GM12878 (cell line): ENCODE measurements around the gene ADCY7. TPM values are rescaled to one million over a fixed set of nuclear protein-coding genes. Genes with fewer than 3 reads are reported as not detected.

Source experiments
- ATAC-seq: fragments of 200-7000 bp; cut with Tn5 transposase; 3 replicates; pipeline ENCODE4 v1.9.1; 2020; ENCODE audit warnings: mild to moderate bottlenecking, moderate library complexity
- BruUV-seq: library from RNA; stranded (reverse); fragments of 400-500 nt; replicated peaks from 2 replicates; lab custom pipeline; 2021; lab: Mats Ljungman, UMichigan
- CTCF ChIA-PET: fragments of 300-600 bp; sonication (Branson Sonifier 250); formaldehyde crosslinking; extraction: SDS; loops from one replicate; lab custom pipeline; 2021; ENCODE audit warnings: inconsistent platforms; lab: Yijun Ruan, JAX
- POLR2A ChIA-PET: fragments of 350-600 bp; formaldehyde crosslinking; extraction: SDS; loops from one replicate; lab custom pipeline; 2021; ENCODE audit warnings: inconsistent platforms; lab: Charles Lee
- RAD21 ChIA-PET: fragments of 300-600 bp; sonication (Branson Sonifier 250); formaldehyde crosslinking; loops from one replicate; lab custom pipeline; 2023; ENCODE audit warnings: antibody characterized with exemption; ENCODE audit not compliant: unreplicated experiment; lab: Charles Lee
- SMC1A ChIA-PET: fragments of 300-600 bp; sonication (Branson Sonifier 250); formaldehyde crosslinking; loops from one replicate; lab custom pipeline; 2023; ENCODE audit not compliant: unreplicated experiment, uncharacterized antibody; lab: Charles Lee
- DNase-seq: peaks from one replicate; pipeline ENCODE4 v3.0.0-alpha.2; 2011; ENCODE audit warnings: low read depth, low spot score
- FAIRE-seq: peaks from 3 replicates; lab custom pipeline; 2011; peaks lifted over from hg19 to GRCh38; lab: Jason Lieb, UNC
- H2AFZ ChIP-seq: 2 replicates; pipeline ENCODE4 v1.6.0; 2011; ENCODE audit warnings: low read depth, low read length, control low read depth; ENCODE audit not compliant: control insufficient read depth
- H3K27ac ChIP-seq: 2 replicates; pipeline ENCODE4 v1.5.1; 2011; ENCODE audit warnings: control low read depth; ENCODE audit not compliant: control insufficient read depth, insufficient read depth
- H3K27me3 ChIP-seq, 2 experiments: replicated peaks in 1 of 2; 2 replicates each; pipeline versions ENCODE4 v1.6.0 to v1.6.1; 2011; ENCODE audit warnings: low read length in 1 of 2; ENCODE audit not compliant: control insufficient read depth in 2 of 2, insufficient read depth in 2 of 2
- H3K36me3 ChIP-seq, 2 experiments: 2 replicates each; pipeline ENCODE4 v1.5.1; 2011; ENCODE audit warnings: low read length in 1 of 2; ENCODE audit not compliant: control insufficient read depth in 2 of 2, insufficient read depth in 2 of 2
- H3K4me1 ChIP-seq: 2 replicates; pipeline ENCODE4 v1.6.1; 2011; ENCODE audit warnings: mild to moderate bottlenecking, low read length, moderate library complexity, mixed read lengths; ENCODE audit not compliant: control insufficient read depth, insufficient read depth
- H3K4me2 ChIP-seq: 2 replicates; pipeline ENCODE4 v1.6.0; 2011; ENCODE audit warnings: control low read depth; ENCODE audit not compliant: control insufficient read depth, insufficient read depth
- H3K4me3 ChIP-seq: fragments of 200-600 bp; sonication (generic); 2 replicates; pipeline ENCODE4 v1.5.1; 2016
- H3K79me2 ChIP-seq: 2 replicates; pipeline ENCODE4 v1.6.0; 2011; ENCODE audit warnings: low read length; ENCODE audit not compliant: control insufficient read depth, insufficient read depth
- H3K9ac ChIP-seq: 2 replicates; pipeline ENCODE4 v1.8.0; 2011; ENCODE audit warnings: low read length, control low read depth, mixed read lengths; ENCODE audit not compliant: control insufficient read depth, insufficient read depth
- H3K9me3 ChIP-seq: replicated peaks from 3 replicates; pipeline ENCODE4 v1.5.1; 2011; ENCODE audit warnings: mild to moderate bottlenecking, low read length; ENCODE audit not compliant: control insufficient read depth, insufficient read depth
- H4K20me1 ChIP-seq: 2 replicates; pipeline ENCODE4 v1.6.0; 2011; ENCODE audit not compliant: control insufficient read depth, insufficient read depth
- EGR1 ChIP-seq, 2 experiments: IDR thresholded peaks; 1 replicate in 1 of 2; 2 replicates in 1 of 2; pipeline ENCODE4 v1.6.1; 2011 to 2012; ENCODE audit warnings: low read depth in 2 of 2, low read length in 2 of 2, borderline replicate concordance in 1 of 2, mild to moderate bottlenecking in 1 of 2, moderate library complexity in 1 of 2
- KLF5 ChIP-seq: fragments of 450-650 bp; IDR thresholded peaks from 2 replicates; pipeline ENCODE4 v1.6.1; 2014; ENCODE audit warnings: mild to moderate bottlenecking; ENCODE audit not compliant: partially characterized antibody
- MEF2B ChIP-seq: fragments of 450-650 bp; IDR thresholded peaks from 2 replicates; pipeline ENCODE4 v1.6.1; 2018; ENCODE audit warnings: mild to moderate bottlenecking, moderate library complexity; ENCODE audit not compliant: partially characterized antibody, poor library complexity, severe bottlenecking
- NFYA ChIP-seq: IDR thresholded peaks from 2 replicates; pipeline ENCODE4 v1.6.1; 2011; ENCODE audit warnings: low read depth, mild to moderate bottlenecking, low read length, improper control_type of control experiment, borderline replicate concordance
- POU2F2 ChIP-seq: IDR thresholded peaks from 3 replicates; pipeline ENCODE4 v1.6.1; 2011; ENCODE audit warnings: low read depth, mild to moderate bottlenecking, low read length, borderline replicate concordance
- RFX5 ChIP-seq: IDR thresholded peaks from 2 replicates; pipeline ENCODE4 v1.6.1; 2011; ENCODE audit warnings: low read depth, low read length, improper control_type of control experiment
- WGBS: methylation state at CpG from one replicate; pipeline ENCODE4 v1.1.6; 2016; ENCODE audit warnings: low lambda C conversion rate; ENCODE audit not compliant: insufficient replicate concordance, insufficient coverage; ENCODE audit errors: missing lambda C conversion rate; 5-methylcytosine and 5-hydroxymethylcytosine counted together
- in situ Hi-C: fragments of 300-500 bp; cut with MboI; formaldehyde crosslinking; loops from 9 replicates; pipeline ENCODE4 v1.14.3; 2018; ENCODE audit warnings: mixed read lengths
- intact Hi-C: fragments of 100-400 bp; cut with micrococcal nuclease; formaldehyde crosslinking; loops from one replicate; pipeline ENCODE4 v1.14.2; 2022; ENCODE audit not compliant: unreplicated experiment
- polyA plus RNA-seq, 11 experiments: library from polyadenylated mRNA; depleted of rRNA in 4 of 11; unstranded in 6 of 11; stranded (reverse) in 5 of 11; fragments of >200 nt; fragmentation: Nextera tagmentation in 4 of 11; fragmentation: Illumina TruSeq in 1 of 11; extraction: Ambion mirVana in 4 of 11; extraction: Trizol in 1 of 11; gene quantifications; 1 replicate in 1 of 11; 2 replicates in 10 of 11; pipeline versions ENCODE4 v1.2.1 to v1.2.3, GENCODE V29; 2011 to 2016; ENCODE audit warnings: inconsistent platforms in 2 of 11, missing spikeins in 2 of 11, low read depth in 1 of 11
- total RNA-seq, 4 experiments: library from RNA; depleted of rRNA in 3 of 4; stranded (reverse); fragments of >200 nt in 3 of 4; fragmentation: Illumina TruSeq in 1 of 4; extraction: Trizol in 1 of 4; gene quantifications; 2 replicates each; pipeline versions ENCODE4 v1.2.1 to v1.2.3, GENCODE V29; 2013 to 2021

The ADCY7 gene
- total and polyA plus RNA-seq, 10 of the 15 experiments (the other 5 are each of a cell fraction or from before 2014, with no cell fraction given) = 1.2 to 87.9 (median 24.4) TPM

GRCh38 chr16:50296807-50297206 is 30.5 kb downstream of the ADCY7 start:
- ChIA-PET SMC1A (interaction anchor here (0.9 kb wide), 1 partner anchor 30 kb away, joined by 4 read pairs; no protein-coding TSS in a partner anchor), RAD21 (no interaction called here), POLR2A (no interaction called here), CTCF (interaction anchor here (1.5 kb wide), 1 partner anchor 21 kb away, joined by 3 read pairs; no protein-coding TSS in a partner anchor)
- Histone ChIP-seq H2AFZ (no peak overlapping the region), H3K4me3 (no peak overlapping the region), H3K9me3 (no peaks in the 10 kb centered on the region), H4K20me1 (no peaks in the 10 kb centered on the region), H3K79me2 (no peaks in the 10 kb centered on the region), H3K36me3 (peaks cover 29 to 52% of the 10 kb centered on the region in 2 experiments), H3K9ac (no peak overlapping the region), H3K4me2 (no peak overlapping the region), H3K27me3 (no peaks in the 10 kb centered on the region), H3K4me1 (no peaks in the 10 kb centered on the region), H3K27ac (no peak overlapping the region)
- no peak for FAIRE-seq
- DNase-seq = no peak
- BruUV-seq = no TSS peak
- in situ Hi-C loops = no loop called here
- intact Hi-C loops = no loop called here
- TF ChIP-seq POU2F2 (no peak), RFX5 (no peak), EGR1 (IDR thresholded peaks at IDR 0.05; ENCODE audit: borderline replicate concordance in 1 of 2, low read depth in 2 of 2, low read length in 2 of 2) (no peak), NFYA (no peak), KLF5 (no peak), MEF2B (no peak)
- 60% methylated on average over 2 of the region's 2 CpGs for WGBS
- no peak for ATAC-seq
